NCI-H69 (cell line): ENCODE data around the gene SH3GL1.

Source experiments
- DNase-seq: peaks from one replicate; lab custom pipeline; 2025; lab: John Stamatoyannopoulos, UW

Gene SH3GL1

DNA sequence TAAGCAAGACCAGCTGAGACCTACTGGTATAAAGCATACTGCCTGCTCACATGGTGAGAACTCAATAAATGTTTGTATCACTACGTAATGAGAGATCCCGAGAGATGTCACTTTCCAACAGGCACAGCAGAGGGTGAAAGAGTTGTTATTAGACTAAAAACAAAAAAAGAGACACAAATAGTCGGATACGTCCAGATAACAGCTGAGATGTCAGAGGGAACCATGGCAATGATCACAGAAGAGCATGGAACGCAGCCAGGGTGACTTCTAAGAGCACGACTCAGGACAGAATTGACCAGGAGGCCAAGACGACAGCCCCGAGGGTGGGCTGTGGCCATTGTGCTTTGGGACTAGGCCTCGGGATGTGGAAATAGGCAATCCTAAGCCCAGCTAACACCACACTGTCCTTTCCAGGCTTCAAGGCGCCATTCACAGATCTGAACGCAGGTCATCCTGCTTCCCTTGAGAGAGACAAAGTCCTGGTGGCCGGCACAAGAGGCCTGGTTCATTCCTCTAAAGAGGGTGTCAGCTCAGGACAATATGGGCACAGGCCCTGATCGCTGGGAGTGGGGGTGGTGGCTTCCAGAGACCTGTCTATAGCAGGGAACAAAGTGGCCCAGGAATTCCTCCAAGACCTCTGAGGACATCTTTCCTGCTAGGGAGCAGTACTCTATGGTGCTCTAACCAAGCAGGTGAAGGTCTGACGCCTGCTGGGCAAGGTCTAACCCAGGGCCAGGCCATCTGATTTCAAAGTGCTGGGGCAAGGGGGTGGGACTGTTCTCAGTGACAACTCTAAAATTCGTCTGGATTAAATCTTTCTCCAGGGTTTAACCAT, 3.2 kb downstream of the SH3GL1 start:
- no peak for DNase-seq

DNA sequence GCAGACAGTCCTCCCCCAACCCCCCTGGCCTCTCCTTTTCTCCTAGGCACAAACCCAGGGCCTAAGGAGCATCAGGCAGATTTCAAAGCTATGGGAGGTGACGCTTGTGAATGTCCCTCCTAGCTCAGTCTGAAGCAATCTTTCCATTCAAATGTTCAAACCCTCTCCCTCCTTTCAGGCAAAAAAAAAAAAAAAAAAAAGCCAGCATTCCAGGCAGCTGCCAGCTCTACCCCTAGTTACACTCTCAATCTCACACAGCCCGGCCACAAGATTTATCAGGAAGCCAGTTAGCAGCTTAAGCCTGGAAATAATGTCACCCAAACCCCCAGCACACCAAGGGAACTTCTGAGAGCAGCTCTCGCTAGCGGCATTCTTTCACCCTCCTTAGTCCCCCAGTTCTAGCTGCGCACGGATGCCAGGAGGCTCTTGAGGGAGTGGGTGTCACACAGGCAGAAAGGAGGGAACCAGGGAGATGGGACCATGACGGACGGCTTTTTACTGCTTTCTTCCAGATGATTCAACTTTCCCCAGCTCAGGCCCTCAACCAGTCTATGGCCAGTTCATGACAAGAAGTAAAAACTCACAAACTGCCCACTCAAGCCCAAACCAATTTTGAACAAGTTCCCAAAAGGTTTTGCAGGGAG, 6.3 kb downstream of the SH3GL1 start:
- DNase-seq, result no peak

DNA sequence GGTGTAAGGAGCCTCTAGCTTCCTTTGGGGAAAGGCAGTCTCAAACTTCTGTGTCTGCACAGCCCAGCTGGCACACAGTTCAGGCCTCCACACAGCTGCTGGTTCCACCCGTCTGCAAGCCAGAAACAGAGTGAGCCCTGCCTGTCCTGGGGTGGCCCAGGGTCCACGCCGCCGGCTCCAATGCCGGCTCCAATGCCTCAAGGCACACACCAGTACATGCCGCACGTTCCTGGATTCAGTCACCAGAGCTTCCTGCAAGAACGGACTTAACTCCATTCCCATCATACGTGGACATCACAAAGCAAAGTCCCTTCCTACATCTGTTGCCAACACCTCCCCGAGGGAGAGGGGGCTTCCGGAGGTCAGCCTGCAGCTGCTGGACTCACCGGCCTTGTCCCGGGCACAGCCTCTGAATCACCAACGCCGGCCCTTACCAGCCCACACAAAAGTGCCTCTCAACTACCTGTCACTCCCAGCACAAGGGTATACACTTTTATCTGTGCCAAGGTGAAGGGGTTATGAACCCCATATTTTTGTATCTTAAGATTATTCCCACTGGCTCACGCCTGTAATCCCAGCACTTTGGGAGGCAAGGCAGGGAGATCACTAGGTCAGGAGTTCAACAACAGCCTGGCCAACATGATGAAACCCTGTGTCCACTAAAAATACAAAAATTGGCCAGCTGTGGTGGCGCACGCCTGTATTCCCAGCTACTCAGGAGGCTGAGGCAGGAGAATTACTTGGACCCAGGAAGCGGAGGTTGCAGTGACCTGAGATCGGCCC, 8.5 kb downstream of the SH3GL1 start:
- DNase-seq, result no peak

DNA sequence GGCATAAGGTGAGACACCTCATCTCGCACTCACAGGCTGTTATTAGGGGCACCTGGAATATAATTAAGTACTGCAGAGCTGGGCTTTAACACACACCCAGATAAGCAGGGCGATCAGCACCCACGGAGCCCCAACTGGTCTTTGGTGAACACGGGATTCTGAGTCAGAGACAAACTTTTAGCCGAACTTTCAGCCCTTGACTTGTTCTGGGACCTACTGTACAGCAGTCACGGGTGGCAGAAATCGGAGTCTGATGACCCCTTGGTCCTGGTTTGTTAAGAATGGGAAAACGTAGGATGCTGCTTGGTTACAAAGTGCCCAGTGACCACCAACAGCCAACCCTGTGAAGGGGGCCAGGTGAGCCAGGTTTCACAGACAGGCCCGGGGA, 9.0 kb downstream of the SH3GL1 start:
- DNase-seq, result no peak

DNA sequence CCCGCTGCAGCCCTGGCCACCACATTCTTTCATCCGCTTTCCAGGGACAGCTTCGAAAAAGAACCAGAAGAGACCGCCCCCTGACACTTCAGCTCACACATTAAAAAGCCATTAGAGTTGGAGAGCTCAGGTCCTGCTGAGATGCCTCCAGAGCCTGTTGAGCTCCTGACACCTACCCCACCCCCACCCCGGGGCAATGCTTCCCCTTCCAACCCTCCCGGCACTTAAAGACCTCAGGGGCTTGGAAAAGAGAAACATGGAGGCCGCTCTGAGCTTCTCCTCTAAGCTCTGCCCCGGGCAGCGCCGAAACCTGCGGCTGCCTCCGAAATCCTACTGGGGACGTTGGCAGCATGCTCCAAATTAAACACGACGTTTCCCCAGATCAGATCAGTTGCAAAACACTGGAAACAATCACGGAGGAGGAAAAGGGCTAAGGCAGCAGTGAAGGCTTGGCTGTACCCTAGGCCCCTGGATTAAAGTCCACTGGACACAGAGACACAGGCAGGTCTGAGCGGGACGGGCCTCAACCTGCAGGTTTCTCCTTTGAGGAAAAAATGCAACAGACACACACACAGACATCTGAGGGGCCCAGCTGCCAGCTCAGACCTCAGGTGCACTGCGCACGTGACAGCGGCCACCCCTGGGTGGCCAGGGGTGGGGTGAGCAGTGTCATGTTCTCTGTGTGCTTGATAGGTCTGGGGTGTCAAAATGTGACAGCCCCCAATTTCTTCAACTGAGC, 9.6 kb downstream of the SH3GL1 start:
- DNase-seq, result peak; percentile 20

DNA sequence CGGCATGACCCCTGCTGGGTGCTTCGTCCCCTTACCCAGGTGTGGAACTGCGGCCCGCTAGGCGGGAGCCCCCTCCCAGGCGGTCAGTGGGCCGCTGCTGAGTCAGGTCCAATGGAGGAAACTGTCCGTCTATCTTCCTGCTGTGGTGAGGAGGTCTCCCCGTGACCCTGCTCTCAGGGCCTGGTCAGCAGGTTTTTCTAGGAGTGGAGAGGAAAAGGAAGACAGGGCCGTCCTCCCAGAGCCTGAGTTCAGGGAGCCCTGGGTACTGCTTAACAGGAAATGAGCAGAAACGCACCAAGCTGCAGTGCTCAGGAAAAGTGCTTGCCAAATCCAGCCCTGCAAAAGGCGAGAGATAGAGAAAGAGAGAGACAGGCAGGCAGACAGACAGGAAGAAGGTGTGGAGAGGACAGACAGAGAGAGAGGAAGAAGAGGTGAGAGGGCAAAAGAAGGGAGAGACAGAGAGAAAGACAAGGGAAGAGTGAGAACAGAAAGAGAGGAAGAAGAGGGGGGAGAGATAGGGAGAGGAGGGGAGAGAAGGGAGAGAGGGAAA, 10.3 kb downstream of the SH3GL1 start:
- no peak for DNase-seq

DNA sequence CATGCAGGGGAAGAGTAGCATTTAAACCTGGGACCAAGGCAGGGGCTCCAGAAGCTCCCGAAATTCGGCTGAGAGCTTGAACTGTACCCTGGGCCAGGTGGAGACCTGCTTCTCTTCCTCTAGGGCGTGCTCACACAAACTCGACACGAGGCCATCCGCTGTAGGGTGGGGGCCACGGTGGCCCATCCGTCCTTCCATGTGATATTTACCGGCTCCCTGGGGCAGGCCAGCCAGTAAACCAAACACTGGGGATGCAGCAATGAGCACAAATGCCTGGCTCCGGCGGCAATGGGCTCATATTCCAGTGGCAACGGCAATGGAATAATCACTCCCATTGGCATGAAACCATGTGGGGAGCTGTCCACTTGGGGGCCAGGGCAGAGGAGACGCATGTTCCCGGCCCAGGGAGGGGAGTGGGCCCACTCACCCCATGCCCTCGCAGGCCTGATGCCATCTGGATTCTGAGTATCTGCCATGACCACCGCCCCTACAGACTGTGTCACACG, 10.8 kb downstream of the SH3GL1 start:
- DNase-seq, result no peak

DNA sequence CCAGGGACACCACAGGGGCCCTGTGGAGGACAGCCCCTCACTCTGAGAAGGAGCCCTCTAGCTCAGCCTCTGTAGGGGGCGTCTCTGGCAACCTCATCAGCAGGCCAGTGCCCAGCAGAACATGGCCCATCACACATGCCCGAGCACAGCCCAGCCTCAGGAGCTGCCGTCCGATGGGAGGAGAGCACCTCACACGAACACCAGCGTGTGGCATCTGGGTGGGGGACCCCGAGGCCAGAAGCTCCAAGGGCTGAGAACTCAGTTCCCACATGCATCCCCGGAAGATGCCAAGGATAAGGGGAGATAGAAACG, 11.3 kb downstream of the SH3GL1 start:
- no peak for DNase-seq

DNA sequence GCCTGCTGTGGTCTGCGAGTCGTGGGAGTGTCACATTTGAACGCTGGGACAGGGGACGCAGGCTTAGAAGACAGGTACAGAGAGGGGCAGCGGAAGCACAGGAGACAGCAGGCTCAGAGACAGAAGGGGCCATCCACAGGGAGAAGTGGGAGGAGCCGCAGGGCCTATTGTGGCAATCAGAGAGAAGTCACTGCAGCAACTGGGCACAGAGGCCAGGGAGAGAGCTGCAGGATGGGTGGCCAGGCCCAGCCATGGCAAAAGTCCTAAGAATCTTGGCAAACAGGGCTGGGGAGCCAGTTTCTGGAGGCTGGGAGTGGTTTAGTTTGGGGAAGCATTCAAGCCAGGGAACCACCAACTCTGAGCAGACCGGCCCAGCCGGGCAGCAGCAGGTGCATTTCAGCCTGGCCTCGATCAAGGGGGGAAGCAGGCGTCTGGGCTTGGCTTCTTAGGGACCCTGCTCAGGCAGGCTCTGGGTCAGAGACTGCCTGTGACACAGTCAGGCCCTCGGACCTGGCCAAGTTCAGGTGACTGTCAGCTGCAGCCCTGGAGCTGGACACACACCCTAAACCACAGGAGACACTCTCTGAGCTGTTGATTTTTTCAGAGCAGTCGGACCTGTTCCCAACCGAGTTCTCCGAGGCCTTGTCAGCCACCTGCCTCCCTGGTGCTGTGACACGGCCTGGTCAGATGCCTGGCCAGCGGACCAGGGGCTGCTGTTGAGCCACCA, 11.8 kb downstream of the SH3GL1 start:
- no peak for DNase-seq

DNA sequence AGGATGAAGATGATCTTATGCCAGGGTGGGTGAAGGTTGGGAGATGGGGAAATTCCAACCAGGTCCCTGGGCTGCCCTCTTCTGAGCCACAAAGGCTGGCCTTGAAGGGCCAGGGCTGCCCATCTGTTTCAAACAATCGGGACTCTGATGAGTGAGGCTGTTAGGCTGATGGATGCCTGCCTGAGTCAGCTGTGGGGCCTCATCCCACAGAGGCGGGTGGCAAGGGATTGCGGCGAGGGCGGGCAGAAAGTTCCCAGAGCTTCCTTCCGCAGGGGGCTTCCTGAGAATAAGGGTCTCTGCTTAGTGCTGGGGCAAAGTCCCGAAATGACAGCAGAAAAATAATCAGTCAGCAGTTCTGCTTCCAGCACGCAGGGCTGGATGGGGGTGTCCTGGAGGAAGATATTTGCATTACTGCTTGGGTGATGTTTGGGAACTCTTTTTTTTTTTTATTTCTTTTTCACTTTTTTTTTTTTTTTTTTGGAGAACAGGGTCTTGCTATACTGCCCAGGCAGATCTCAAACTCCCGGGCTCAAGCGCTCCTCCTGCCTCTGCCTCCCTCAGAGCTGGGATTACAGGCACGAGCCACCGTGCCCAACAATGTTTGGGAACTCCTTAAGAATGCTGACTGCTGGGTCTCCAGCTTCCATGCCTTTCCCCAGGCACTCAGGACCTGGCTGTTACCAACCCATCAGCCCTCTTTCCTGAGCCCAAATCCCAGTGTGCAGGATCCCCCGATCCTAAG, 14.1 kb downstream of the SH3GL1 start:
- no peak for DNase-seq

DNA sequence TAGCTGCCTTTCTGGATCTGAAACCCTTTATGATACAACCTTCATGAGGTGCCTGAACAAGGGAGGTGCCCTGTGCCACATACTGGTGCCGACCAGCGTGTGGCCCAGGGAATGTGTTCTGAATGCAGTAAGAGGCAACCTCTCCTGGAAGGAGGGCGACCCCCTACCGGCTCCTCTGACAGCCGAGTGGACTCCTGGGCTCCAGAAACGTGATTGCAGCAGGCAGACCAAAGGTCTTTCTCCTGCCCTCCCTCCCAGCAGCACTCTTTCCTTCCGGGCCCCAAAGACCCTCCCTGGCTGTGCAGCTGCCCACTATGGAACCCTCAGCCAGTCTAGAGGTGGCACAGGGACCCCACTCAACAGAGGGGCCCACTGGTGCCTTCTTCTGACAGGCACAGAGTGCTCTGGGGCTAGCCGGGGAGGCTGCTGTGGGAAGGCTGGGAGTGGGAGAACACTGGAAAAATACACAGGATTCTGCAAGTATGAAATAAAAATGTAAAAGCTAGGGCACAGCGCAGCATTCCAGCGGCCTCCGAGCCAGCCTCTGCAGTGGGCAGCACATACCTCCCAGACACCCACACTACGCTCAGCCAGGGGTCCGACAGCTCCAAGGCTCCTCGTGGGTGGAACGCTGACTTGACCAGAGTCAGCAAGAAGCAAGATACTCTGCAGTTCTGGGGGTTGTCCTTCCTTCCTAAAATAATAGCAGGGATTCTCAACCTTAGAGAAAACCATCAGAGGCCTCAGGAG, 14.9 kb downstream of the SH3GL1 start:
- DNase-seq, result no peak

DNA sequence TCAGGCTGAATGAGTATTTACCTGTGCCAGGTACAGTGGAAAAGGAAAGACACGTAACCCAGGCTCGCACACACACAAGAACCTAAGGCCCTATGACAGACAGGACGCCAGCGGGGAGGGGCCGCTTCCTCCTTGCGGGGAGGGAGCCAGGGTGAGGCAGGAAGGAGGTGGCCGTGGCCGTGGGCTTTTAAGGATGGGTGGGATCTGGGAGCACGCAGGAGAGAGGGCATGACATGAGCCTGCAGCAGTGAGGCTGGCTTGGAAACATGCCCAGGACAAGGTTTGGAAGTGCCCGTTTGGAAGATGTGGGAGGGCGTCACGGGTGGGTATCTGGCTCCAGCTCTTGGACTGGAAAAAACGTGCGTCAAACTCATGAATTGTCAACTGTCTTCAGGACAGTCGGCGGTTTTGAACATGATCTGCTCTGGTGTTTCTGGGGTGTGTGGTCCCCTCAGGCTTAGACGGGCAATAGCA, 20.1 kb downstream of the SH3GL1 start:
- DNase-seq, result no peak

DNA sequence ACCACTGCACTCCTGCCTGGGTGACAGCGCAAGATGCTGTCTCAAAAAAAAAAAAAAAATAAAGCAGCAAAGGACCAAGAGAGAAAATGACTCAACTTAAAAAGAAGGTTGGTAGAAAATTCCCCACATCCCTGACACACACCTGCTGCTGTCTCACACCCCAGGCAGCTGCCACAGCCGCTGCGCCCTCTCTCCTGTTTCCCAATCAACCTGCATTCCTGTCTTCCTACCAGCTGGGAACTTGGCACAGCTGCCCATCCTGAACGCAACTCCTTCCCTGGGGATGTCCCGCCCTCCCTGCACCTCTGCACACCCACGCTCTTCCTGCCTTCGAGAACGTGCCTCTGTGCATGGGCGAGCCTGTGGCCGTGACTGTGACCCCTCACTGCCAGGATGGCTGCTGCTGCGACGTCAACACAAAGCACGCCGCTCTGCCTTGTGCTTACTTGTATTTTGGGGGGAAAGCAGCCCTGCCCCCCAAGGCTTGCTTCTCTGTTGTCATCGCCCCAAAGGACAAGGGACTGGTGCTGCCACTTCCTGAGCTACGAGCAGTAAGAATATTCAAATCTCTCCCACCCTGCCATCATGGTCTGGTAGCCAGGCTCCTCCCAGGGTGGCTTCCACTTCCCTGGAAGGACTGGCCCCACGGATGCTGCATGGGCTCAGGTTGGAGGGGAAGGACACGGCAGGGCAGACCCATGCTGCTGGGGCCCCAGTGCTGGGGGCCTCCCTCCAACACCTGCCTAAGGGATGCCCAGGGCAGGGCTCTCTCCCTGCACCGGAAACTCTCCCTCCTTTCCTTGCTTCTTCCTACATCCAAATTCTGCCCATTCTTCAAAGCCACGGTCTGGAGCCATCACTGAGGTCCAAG, 20.7 kb downstream of the SH3GL1 start:
- DNase-seq, result peak; percentile 62

DNA sequence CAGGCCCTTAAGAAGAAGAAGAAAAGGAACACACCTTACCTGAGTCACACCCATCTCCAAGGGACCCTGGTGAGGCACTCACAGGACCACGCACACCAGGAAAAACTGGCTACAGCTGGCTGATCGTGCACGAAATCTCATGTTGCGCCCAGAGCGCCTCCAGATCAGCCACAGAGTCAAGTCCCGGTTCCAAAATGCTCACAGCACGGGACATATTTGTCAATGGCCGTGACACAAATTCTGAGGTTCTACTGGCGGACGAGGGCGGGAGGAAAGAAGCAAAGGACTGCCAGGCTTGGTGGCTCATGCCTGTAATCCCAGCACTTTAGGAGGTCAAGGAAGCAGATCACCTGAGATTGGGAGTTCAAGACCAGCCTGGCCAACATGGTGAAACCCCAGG, 21.5 kb downstream of the SH3GL1 start:
- no peak for DNase-seq

DNA sequence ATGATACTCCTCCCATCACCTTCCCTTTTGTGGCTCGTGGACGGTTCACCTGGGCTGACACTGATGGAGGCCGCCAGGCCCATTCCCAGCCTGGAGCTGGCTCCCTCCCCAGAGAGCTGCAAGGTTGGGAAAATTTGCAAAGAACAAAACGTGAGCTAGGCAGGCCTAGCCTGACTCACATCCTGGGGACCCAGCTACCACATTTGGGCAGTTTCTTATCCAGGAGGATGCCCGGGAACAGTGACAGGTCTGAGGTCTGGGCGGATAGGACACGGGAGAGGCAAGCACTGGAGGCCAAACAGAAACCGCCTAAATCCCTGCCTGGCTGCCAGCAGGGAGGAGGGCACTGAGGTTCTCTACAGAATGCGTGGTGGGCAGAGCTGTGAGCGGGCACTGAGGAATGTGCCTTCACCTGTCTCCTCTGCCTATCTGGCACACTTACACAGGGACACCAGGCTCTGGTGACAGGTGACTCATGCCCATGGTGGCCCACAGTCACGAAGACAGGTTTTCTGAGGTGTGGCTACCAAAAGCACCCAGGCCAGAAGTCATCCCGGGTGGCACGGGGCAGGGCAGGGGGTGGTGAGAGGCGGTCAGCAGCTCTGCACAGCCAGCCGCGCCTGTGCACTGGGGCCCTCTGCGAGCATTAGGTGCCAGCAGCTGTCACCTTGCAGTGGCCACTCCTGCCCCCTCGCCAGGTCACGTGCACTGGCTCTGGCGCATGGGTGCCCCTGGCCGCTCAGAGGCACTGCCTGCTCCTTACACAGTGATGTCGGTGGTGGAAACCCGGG, 23.2 kb downstream of the SH3GL1 start:
- DNase-seq, result no peak

DNA sequence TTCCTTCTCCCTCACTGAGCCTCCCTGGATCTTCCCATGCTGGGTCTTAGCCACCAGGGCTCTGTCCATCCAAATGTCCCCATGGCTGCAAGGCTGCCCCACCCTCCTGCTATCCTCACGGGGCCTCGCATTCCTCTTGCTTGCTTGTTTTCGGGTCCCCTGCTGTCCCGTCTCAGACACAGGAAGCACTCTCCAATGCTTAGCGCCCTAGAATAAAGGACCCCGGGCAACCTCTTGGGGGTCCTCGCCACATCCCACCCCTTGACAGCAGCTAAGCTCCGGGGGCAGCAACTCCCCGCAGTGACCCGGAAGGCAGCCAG, 23.7 kb downstream of the SH3GL1 start:
- DNase-seq, result no peak

DNA sequence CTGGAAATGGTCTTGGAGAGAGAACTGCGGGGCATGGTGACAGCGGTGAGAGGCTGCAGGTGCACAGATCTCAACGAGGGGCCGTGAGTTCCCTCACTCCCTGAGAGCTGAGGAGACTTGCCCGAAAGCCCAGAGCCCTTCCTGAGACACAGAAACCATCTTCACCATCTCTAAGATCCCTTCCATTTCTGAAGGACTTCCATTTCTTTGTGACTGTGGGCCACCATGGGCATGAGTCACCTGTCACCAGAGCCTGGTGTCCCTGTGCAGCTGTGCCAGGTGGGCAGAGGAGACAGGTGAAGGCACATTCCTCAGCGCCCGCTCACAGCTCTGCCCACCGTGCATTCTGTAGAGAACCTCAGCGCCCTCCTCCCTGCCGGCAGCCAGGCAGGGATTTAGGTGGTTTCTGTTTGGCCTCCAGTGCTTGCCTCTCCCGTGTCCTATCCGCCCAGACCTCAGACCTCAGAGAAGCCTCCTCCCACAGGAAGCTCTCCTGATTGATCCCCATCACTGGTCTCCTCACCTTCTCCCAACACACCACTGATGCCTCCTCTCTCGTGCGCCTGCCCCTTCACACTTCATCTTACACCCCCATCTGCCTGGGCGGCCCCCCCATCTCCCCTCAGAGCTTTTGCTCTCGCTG, 24.2 kb downstream of the SH3GL1 start:
- DNase-seq, result no peak
